Measurements from ENCODE around the gene SYNDIG1L. TPM values are rescaled to one million over a fixed set of nuclear protein-coding genes. Genes with fewer than 3 reads are reported as not detected.

The SYNDIG1L gene
- total and polyA plus RNA-seq, 2 of the 8 experiments (the other 6 are each of a cell fraction or from before 2014, with no cell fraction given): 3.0 to 3.2 TPM

DNA sequence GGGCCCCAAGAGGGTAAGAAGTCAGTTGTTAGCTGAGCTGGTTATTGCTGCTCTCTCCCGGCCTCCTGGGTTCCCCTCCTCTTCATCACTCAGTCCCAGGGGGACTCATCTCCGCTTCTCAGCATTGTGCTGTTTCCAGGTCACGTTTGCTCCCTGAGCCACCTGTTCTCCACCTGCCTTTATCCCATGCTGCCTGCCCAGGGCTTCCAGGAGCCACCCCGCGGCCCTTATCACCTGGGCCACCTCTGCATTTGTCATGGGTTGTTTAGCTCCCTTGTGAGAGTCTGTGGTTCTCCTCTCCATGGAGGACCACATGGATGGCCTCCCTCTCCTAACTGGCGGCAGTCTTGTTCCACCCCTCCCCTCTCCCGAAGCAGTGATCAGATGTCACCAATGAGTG, 36.0 kb downstream of the SYNDIG1L start:
- Histone ChIP-seq H3K36me3 (ENCODE audit: control insufficient read depth in 2 of 4, insufficient read depth in 4 of 4, low read length in 3 of 4) (no peaks in the 10 kb centered on the region), H3K27me3 (replicated peaks in 1 of 4; ENCODE audit: control insufficient read depth in 3 of 4, extremely low read depth in 1 of 4, insufficient read depth in 3 of 4, low read length in 3 of 4) (peaks cover 0 to 2% (median 0%) of the 10 kb centered on the region in 4 experiments; a peak in 1 of 7 replicates), H3K18ac (ENCODE audit: extremely low read depth, low read length) (no peak overlapping the region), H3K79me1 (ENCODE audit: low read depth, low read length) (no peaks in the 10 kb centered on the region), H3K79me2 (ENCODE audit: control insufficient read depth in 1 of 2, insufficient read depth in 2 of 2, low read length in 2 of 2) (no peaks in the 10 kb centered on the region), H4K20me1 (replicated peaks in 1 of 2; ENCODE audit: control insufficient read depth in 1 of 2, insufficient read depth in 2 of 2, low read length in 2 of 2) (no peaks in the 10 kb centered on the region), H3K9me3 (ENCODE audit: insufficient read depth in 2 of 2, low read depth in 1 of 2, low read length in 1 of 2) (no peaks in the 10 kb centered on the region), H3K9ac (replicated peaks in 1 of 4; ENCODE audit: extremely low read depth in 1 of 4, low read depth in 3 of 4, low read length in 3 of 4) (no peak overlapping the region), H4K91ac (replicated peaks; ENCODE audit: insufficient read length, low read length) (no peak overlapping the region), H3K4me2 (ENCODE audit: insufficient read depth in 1 of 2, low read depth in 2 of 2, low read length in 2 of 2) (no peak overlapping the region), H3K23me2 (ENCODE audit: low read depth, low read length) (no peaks in the 10 kb centered on the region), H2BK5ac (ENCODE audit: low read depth, low read length) (no peak overlapping the region), H4K8ac (ENCODE audit: extremely low read depth, insufficient read depth, low read length) (no peak overlapping the region; the same call in 1 of the 2 replicates), H3K56ac (replicated peaks; ENCODE audit: insufficient read length, low read depth, low read length) (no peak overlapping the region), H2BK20ac (ENCODE audit: low read length) (no peak overlapping the region), H3K14ac (ENCODE audit: insufficient read length) (no peak overlapping the region), H2BK120ac (replicated peaks; ENCODE audit: low read depth, low read length) (no peak overlapping the region), H3K23ac (ENCODE audit: insufficient read length) (no peak overlapping the region), H2AK5ac (ENCODE audit: low read depth, low read length) (no peak overlapping the region), H3K4me1 (replicated peaks in 1 of 4; ENCODE audit: control insufficient read depth in 3 of 4, insufficient read depth in 4 of 4, low read length in 3 of 4) (peaks cover 0 to 3% (median 0%) of the 10 kb centered on the region in 4 experiments; a peak in 1 of 7 replicates), H2BK15ac (ENCODE audit: low read length) (no peak overlapping the region), H3K27ac (ENCODE audit: low read depth, low read length) (no peak overlapping the region), H2BK12ac (ENCODE audit: low read depth, low read length) (no peak overlapping the region), H2AFZ (ENCODE audit: low read length) (no peak overlapping the region), H3K4ac (replicated peaks; ENCODE audit: insufficient read length, low read depth, low read length) (no peak overlapping the region), H3K4me3 (ENCODE audit: extremely low read depth in 1 of 4, insufficient read depth in 2 of 4, low read depth in 3 of 4, low read length in 4 of 4) (no peak overlapping the region), H4K5ac (ENCODE audit: insufficient read length, low read depth, low read length) (no peak overlapping the region)
- 93% methylated on average over 7 of the region's 7 CpGs; no CpG with 5 or more reads in 1 of the 2 experiments for WGBS, 2 experiments (ENCODE audit: extremely low coverage in 1 of 2, insufficient coverage in 1 of 2, insufficient read length in 1 of 2, insufficient replicate concordance in 2 of 2, low coverage in 1 of 2, low lambda C conversion rate in 2 of 2, missing lambda C conversion rate in 1 of 2)
- ChIA-PET CTCF (ENCODE audit: partially characterized antibody) (interaction anchor here (1.0 to 3.5 kb wide), 4 partner anchors 9 to 73 kb away, joined by 3 to 19 read pairs (median 4); no protein-coding TSS in a partner anchor), POLR2A (ENCODE audit: partially characterized antibody) (interaction anchor here (0.9 to 1.6 kb wide), 2 partner anchors 10 to 33 kb away, joined by 3 read pairs; no protein-coding TSS in a partner anchor)
- FAIRE-seq (no peak), DNase-seq (ENCODE audit: low read depth in 1 of 2, low spot score in 2 of 2) (no peak)
- TF ChIP-seq MAFK (IDR thresholded peaks at IDR 0.05; ENCODE audit: low read depth, low read length) (no peak), RAD21 (IDR thresholded peaks at IDR 0.05 in 1 of 2, conservative IDR thresholded peaks at IDR 0.05 in 1 of 2; ENCODE audit: low read depth in 2 of 2, low read length in 2 of 2) (no peak), RNF2 (IDR thresholded peaks at IDR 0.05; ENCODE audit: borderline replicate concordance, low read depth, low read length, missing control alignments, poor library complexity, severe bottlenecking) (no peak), NANOG (IDR thresholded peaks at IDR 0.05; ENCODE audit: insufficient read depth, low read depth, low read length, poor library complexity, severe bottlenecking) (no peak), YY1 (IDR thresholded peaks at IDR 0.05; ENCODE audit: low read depth, low read length) (no peak), PHF8 (conservative IDR thresholded peaks at IDR 0.05; ENCODE audit: low read depth, low read length) (no peak), SP2 (IDR thresholded peaks at IDR 0.05; ENCODE audit: low read length) (no peak), RBBP5 (IDR thresholded peaks at IDR 0.05; ENCODE audit: borderline replicate concordance, low read depth, low read length) (no peak), POLR2AphosphoS5 (IDR thresholded peaks at IDR 0.05; ENCODE audit: low read depth, low read length) (no peak)
- TF ChIP-seq, protein P1, sequence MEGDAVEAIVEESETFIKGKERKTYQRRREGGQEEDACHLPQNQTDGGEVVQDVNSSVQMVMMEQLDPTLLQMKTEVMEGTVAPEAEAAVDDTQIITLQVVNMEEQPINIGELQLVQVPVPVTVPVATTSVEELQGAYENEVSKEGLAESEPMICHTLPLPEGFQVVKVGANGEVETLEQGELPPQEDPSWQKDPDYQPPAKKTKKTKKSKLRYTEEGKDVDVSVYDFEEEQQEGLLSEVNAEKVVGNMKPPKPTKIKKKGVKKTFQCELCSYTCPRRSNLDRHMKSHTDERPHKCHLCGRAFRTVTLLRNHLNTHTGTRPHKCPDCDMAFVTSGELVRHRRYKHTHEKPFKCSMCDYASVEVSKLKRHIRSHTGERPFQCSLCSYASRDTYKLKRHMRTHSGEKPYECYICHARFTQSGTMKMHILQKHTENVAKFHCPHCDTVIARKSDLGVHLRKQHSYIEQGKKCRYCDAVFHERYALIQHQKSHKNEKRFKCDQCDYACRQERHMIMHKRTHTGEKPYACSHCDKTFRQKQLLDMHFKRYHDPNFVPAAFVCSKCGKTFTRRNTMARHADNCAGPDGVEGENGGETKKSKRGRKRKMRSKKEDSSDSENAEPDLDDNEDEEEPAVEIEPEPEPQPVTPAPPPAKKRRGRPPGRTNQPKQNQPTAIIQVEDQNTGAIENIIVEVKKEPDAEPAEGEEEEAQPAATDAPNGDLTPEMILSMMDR (IDR thresholded peaks at IDR 0.05; ENCODE audit: control extremely low read depth in 1 of 3, insufficient read depth in 1 of 3, low read depth in 1 of 3, low read length in 3 of 3): no peak

Measured in H1 (cell line).